H1 (cell line): ENCODE results near the gene CNNM1. TPM values are rescaled to one million over a fixed set of nuclear protein-coding genes. Genes with fewer than 3 reads are reported as not detected.

ENCODE experiments used
- CTCF ChIA-PET: fragments of 300-600 bp; sonication (Branson Sonifier 250); formaldehyde crosslinking; loops from one replicate; lab custom pipeline; 2021; ENCODE audit not compliant: partially characterized antibody; lab: Charles Lee
- POLR2A ChIA-PET: fragments of 300-600 bp; sonication (Branson Sonifier 250); formaldehyde crosslinking; loops from one replicate; lab custom pipeline; 2021; ENCODE audit warnings: inconsistent platforms; ENCODE audit not compliant: partially characterized antibody; lab: Charles Lee
- DNase-seq, 2 experiments: peaks; one replicate each; pipeline versions ENCODE4 v3.0.0 to v3.0.0-alpha.2; 2010 to 2022; ENCODE audit warnings: low spot score in 2 of 2, low read depth in 1 of 2, mixed read lengths in 1 of 2
- FAIRE-seq: peaks from 2 replicates; lab custom pipeline; 2011; peaks lifted over from hg19 to GRCh38; lab: Jason Lieb, UNC
- H2AFZ ChIP-seq: 2 replicates; pipeline ENCODE4 v1.8.1; 2012; ENCODE audit warnings: low read length, inconsistent platforms
- H2AK5ac ChIP-seq: 2 replicates; pipeline ENCODE4 v1.6.1; 2013; ENCODE audit warnings: low read depth, low read length
- H2BK120ac ChIP-seq: replicated peaks from 2 replicates; pipeline ENCODE3; 2013; ENCODE audit warnings: low read depth, low read length, inconsistent platforms
- H2BK12ac ChIP-seq: 2 replicates; pipeline ENCODE4 v1.6.1; 2013; ENCODE audit warnings: low read depth, low read length
- H2BK15ac ChIP-seq: 2 replicates; pipeline ENCODE4 v1.6.1; 2013; ENCODE audit warnings: low read length
- H2BK20ac ChIP-seq: 2 replicates; pipeline ENCODE4 v1.6.1; 2013; ENCODE audit warnings: low read length
- H2BK5ac ChIP-seq: 2 replicates; pipeline ENCODE4 v1.6.1; 2013; ENCODE audit warnings: low read depth, low read length
- H3K14ac ChIP-seq: 2 replicates; pipeline ENCODE4 v1.6.1; 2013; ENCODE audit warnings: inconsistent platforms; ENCODE audit not compliant: insufficient read length
- H3K18ac ChIP-seq: 2 replicates; pipeline ENCODE4 v1.6.1; 2013; ENCODE audit warnings: low read length; ENCODE audit errors: extremely low read depth
- H3K23ac ChIP-seq: 2 replicates; pipeline ENCODE4 v1.6.1; 2013; ENCODE audit warnings: inconsistent platforms; ENCODE audit not compliant: insufficient read length
- H3K23me2 ChIP-seq: 2 replicates; pipeline ENCODE4 v1.6.1; 2013; ENCODE audit warnings: low read depth, low read length
- H3K27ac ChIP-seq: 2 replicates; pipeline ENCODE4 v1.6.1; 2011; ENCODE audit warnings: low read depth, low read length, inconsistent platforms
- H3K27me3 ChIP-seq, 4 experiments: replicated peaks in 1 of 4; 1 replicate in 1 of 4; 2 replicates in 3 of 4; pipeline versions ENCODE4 v1.6.1 to v1.8.1; 2011 to 2013; ENCODE audit warnings: low read length in 3 of 4, mild to moderate bottlenecking in 3 of 4, inconsistent platforms in 2 of 4, mixed read lengths in 2 of 4, moderate library complexity in 1 of 4; ENCODE audit not compliant: control insufficient read depth in 3 of 4, insufficient read depth in 3 of 4; ENCODE audit errors: extremely low read depth in 1 of 4
- H3K36me3 ChIP-seq, 4 experiments: 2 replicates each; pipeline versions ENCODE4 v1.6.1 to v1.8.1; 2011 to 2013; ENCODE audit warnings: mild to moderate bottlenecking in 4 of 4, low read length in 3 of 4, moderate library complexity in 2 of 4, control low read depth in 1 of 4, inconsistent platforms in 1 of 4; ENCODE audit not compliant: insufficient read depth in 4 of 4, control insufficient read depth in 2 of 4
- H3K4ac ChIP-seq: replicated peaks from 2 replicates; pipeline ENCODE3; 2013; ENCODE audit warnings: low read length, low read depth, mixed read lengths, inconsistent platforms; ENCODE audit not compliant: insufficient read length
- H3K4me1 ChIP-seq, 4 experiments: replicated peaks in 1 of 4; 1 replicate in 1 of 4; 2 replicates in 3 of 4; pipeline versions ENCODE4 v1.6.1 to v1.8.1; 2011 to 2013; ENCODE audit warnings: low read length in 3 of 4, inconsistent platforms in 2 of 4, mixed read lengths in 1 of 4; ENCODE audit not compliant: insufficient read depth in 4 of 4, control insufficient read depth in 3 of 4
- H3K4me2 ChIP-seq, 2 experiments: 2 replicates each; pipeline versions ENCODE4 v1.6.1 to v1.8.1; 2011 to 2013; ENCODE audit warnings: low read depth in 2 of 2, low read length in 2 of 2, control low read depth in 1 of 2, inconsistent platforms in 1 of 2, mild to moderate bottlenecking in 1 of 2; ENCODE audit not compliant: insufficient read depth in 1 of 2
- H3K4me3 ChIP-seq, 4 experiments: fragments of 200-600, 300-600 bp in 1 of 4; sonication (generic), shearing (Covaris generic), sonication (Bioruptor Twin) in 1 of 4; 2 replicates each; pipeline versions ENCODE4 v1.5.1 to v1.8.1; 2011 to 2016; ENCODE audit warnings: low read length in 4 of 4, low read depth in 3 of 4, control low read depth in 2 of 4, inconsistent platforms in 2 of 4, mild to moderate bottlenecking in 2 of 4, mixed read lengths in 1 of 4, moderate library complexity in 1 of 4; ENCODE audit not compliant: insufficient read depth in 2 of 4; ENCODE audit errors: extremely low read depth in 1 of 4
- H3K56ac ChIP-seq: replicated peaks from 2 replicates; pipeline ENCODE3; 2013; ENCODE audit warnings: low read depth, mild to moderate bottlenecking, mixed read lengths, low read length, inconsistent platforms; ENCODE audit not compliant: insufficient read length
- H3K79me1 ChIP-seq: 2 replicates; pipeline ENCODE4 v1.6.1; 2013; ENCODE audit warnings: low read depth, low read length, control low read depth
- H3K79me2 ChIP-seq, 2 experiments: 2 replicates each; pipeline versions ENCODE4 v1.6.1 to v1.8.1; 2012 to 2013; ENCODE audit warnings: low read length in 2 of 2, mild to moderate bottlenecking in 2 of 2, inconsistent platforms in 1 of 2; ENCODE audit not compliant: insufficient read depth in 2 of 2, control insufficient read depth in 1 of 2
- H3K9ac ChIP-seq, 4 experiments: replicated peaks in 1 of 4; 1 replicate in 1 of 4; 2 replicates in 3 of 4; pipeline versions ENCODE4 v1.6.1 to v1.8.1; 2011 to 2013; ENCODE audit warnings: low read depth in 3 of 4, low read length in 3 of 4, control low read depth in 2 of 4, mild to moderate bottlenecking in 2 of 4, moderate library complexity in 2 of 4, inconsistent platforms in 1 of 4; ENCODE audit errors: extremely low read depth in 1 of 4
- H3K9me3 ChIP-seq, 2 experiments: 2 replicates each; pipeline versions ENCODE4 v1.6.1 to v1.8.1; 2012 to 2013; ENCODE audit warnings: mild to moderate bottlenecking in 2 of 2, moderate library complexity in 2 of 2, control low read depth in 1 of 2, inconsistent platforms in 1 of 2, low read depth in 1 of 2, low read length in 1 of 2, mixed read lengths in 1 of 2; ENCODE audit not compliant: insufficient read depth in 2 of 2
- H4K20me1 ChIP-seq, 2 experiments: replicated peaks in 1 of 2; 2 replicates each; pipeline versions ENCODE3 to v1.8.1; 2011 to 2013; ENCODE audit warnings: inconsistent platforms in 2 of 2, low read length in 2 of 2, mild to moderate bottlenecking in 1 of 2; ENCODE audit not compliant: insufficient read depth in 2 of 2, control insufficient read depth in 1 of 2
- H4K5ac ChIP-seq: 2 replicates; pipeline ENCODE4 v1.6.1; 2013; ENCODE audit warnings: low read length, low read depth, mixed read lengths, inconsistent platforms; ENCODE audit not compliant: insufficient read length
- H4K8ac ChIP-seq: 2 replicates; pipeline ENCODE4 v1.8.0; 2013; ENCODE audit warnings: mild to moderate bottlenecking, moderate library complexity, low read length, inconsistent platforms; ENCODE audit not compliant: insufficient read depth; ENCODE audit errors: extremely low read depth
- H4K91ac ChIP-seq: replicated peaks from 2 replicates; pipeline ENCODE3; 2013; ENCODE audit warnings: low read length, mixed read lengths, inconsistent platforms; ENCODE audit not compliant: insufficient read length
- BRCA1 ChIP-seq: IDR thresholded peaks from 2 replicates; pipeline ENCODE4 v1.6.1; 2012; ENCODE audit warnings: low read depth, low read length, improper control_type of control experiment
- KDM4A ChIP-seq: IDR thresholded peaks from one replicate; pipeline ENCODE4 v1.7.1; 2012; ENCODE audit warnings: low read depth, mild to moderate bottlenecking, moderate library complexity, low read length, inconsistent platforms; ENCODE audit not compliant: severe bottlenecking
- POLR2AphosphoS5 ChIP-seq: IDR thresholded peaks from 2 replicates; pipeline ENCODE4 v1.6.1; 2011; ENCODE audit warnings: low read depth, low read length
- RNF2 ChIP-seq: fragments of 200-900, 300-1000 bp; sonication (generic); IDR thresholded peaks from 2 replicates; pipeline ENCODE4 v1.7.1; 2016; ENCODE audit warnings: borderline replicate concordance, low read depth, mild to moderate bottlenecking, antibody characterized with exemption, low read length; ENCODE audit not compliant: poor library complexity, severe bottlenecking; ENCODE audit errors: missing control alignments
- WGBS, 2 experiments: shearing (Covaris generic) in 1 of 2; methylation state at CpG; one replicate each; pipeline versions ENCODE4 v1.1.6 to v1.1.7; 2013 to 2015; ENCODE audit warnings: low lambda C conversion rate in 2 of 2, mixed read lengths in 2 of 2, inconsistent platforms in 1 of 2, low coverage in 1 of 2, missing lambda C conversion rate in 1 of 2; ENCODE audit not compliant: insufficient replicate concordance in 2 of 2, insufficient coverage in 1 of 2, insufficient read length in 1 of 2; ENCODE audit errors: extremely low coverage in 1 of 2, missing lambda C conversion rate in 1 of 2; 5-methylcytosine and 5-hydroxymethylcytosine counted together
- polyA plus RNA-seq, 7 experiments: library from polyadenylated mRNA; depleted of rRNA in 3 of 7; stranded (reverse) in 5 of 7; unstranded in 2 of 7; fragments of >200 nt in 5 of 7; fragments of 200-250 nt in 2 of 7; gene quantifications; 1 replicate in 5 of 7; 2 replicates in 1 of 7; 4 replicates in 1 of 7; pipeline versions ENCODE4 v1.2.1 to v1.2.3, GENCODE V29; 2011 to 2013; ENCODE audit warnings: missing spikeins in 2 of 7, mixed read lengths in 2 of 7
- total RNA-seq: library from RNA; stranded (reverse); fragmentation: NEBNext Ultra II Directional; extraction: Animal tissue kit (Norgen Biotek cat#: 25700); gene quantifications from 2 replicates; pipeline ENCODE4 v1.2.1, GENCODE V29; 2021

The CNNM1 gene
- total and polyA plus RNA-seq, 2 of the 8 experiments (the other 6 are each of a cell fraction or from before 2014, with no cell fraction given): 0.74 to 0.92 TPM

- Histone ChIP-seq H4K8ac (no peak overlapping the region), H3K4me2 (no peak overlapping the region), H3K9ac (no peak overlapping the region), H3K9me3 (no peaks in the 10 kb centered on the region), H3K79me1 (no peaks in the 10 kb centered on the region), H3K36me3 (no peaks in the 10 kb centered on the region), H2AFZ (no peak overlapping the region), H3K79me2 (no peaks in the 10 kb centered on the region), H2AK5ac (no peak overlapping the region), H2BK12ac (no peak overlapping the region), H2BK5ac (no peak overlapping the region), H3K23ac (no peak overlapping the region), H2BK15ac (no peak overlapping the region), H4K91ac (no peak overlapping the region), H2BK20ac (no peak overlapping the region), H3K4me3 (no peak overlapping the region), H4K20me1 (no peaks in the 10 kb centered on the region), H3K23me2 (no peaks in the 10 kb centered on the region), H3K27ac (no peak overlapping the region), H2BK120ac (no peak overlapping the region), H3K4me1 (no peaks in the 10 kb centered on the region), H3K4ac (no peak overlapping the region), H3K14ac (no peak overlapping the region), H3K18ac (no peak overlapping the region), H3K27me3 (no peaks in the 10 kb centered on the region), H3K56ac (no peak overlapping the region), H4K5ac (no peak overlapping the region)
- DNase-seq (no peak), FAIRE-seq (no peak)
- WGBS, 2 experiments: 86% methylated on average over 1 of the region's 1 CpG; no CpG with 5 or more reads in 1 of the 2 experiments
- POLR2A ChIA-PET: no interaction called here
- CTCF ChIA-PET: no interaction called here
- TF ChIP-seq BRCA1: no peak
- TF ChIP-seq RNF2: no peak
- TF ChIP-seq POLR2AphosphoS5: no peak
- TF ChIP-seq KDM4A: no peak
Measured at GRCh38 chr10:99365736-99366135, 36.6 kb downstream of the CNNM1 start.
